Retinal pigment epithelial cell (primary cell): ENCODE data around the gene MAP3K4.

ENCODE experiments used
- DNase-seq: peaks from one replicate; pipeline ENCODE4 v3.0.0-alpha.2; 2010; ENCODE audit warnings: low read depth
- H3K4me3 ChIP-seq: 2 replicates; pipeline ENCODE4 v1.5.1; 2011; ENCODE audit warnings: mild to moderate bottlenecking, low read length, control low read depth, moderate library complexity
- CTCF ChIP-seq: conservative IDR thresholded peaks from 2 replicates; pipeline ENCODE4 v1.5.1; 2011; ENCODE audit warnings: low read depth, low read length, control low read depth, inconsistent platforms

Gene MAP3K4

DNA sequence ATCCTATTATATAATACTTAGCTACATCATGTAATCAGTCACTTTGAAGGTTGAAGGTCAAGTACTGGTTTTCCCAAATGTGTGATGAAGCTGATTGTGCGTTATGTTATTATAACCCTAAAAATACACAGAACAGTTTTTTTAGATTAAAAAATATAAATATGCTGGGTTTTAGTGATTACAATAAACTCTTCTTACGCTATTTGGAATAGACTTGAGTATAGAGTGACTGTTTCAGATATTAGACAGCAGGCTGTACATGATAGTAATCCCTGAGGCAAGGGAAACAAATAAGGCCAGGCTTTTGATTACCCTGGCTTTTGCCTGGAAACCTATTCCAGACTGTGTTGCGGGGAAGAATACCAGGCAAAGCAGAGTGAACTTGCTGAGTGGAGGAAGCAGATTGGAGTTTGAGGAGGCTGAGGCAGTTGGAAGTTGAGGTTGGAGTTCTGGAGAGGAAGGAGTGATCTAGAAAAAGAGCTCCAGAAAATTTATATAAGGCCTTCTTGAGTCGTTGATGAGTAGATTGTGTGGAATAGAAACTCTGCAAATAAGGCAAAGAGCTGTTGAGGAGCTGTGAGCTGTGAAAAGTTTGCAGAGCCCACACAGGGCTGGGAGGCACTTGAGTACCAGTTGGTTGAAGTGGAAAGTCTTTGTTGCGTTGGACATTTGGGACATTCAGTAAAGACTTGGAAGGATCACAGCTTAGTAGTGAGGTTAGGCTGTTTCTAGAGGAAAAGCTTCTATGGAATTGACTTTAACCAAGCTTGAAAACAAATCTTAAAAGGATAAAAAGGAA lies 26.4 kb downstream of the MAP3K4 start:
- H3K4me3 ChIP-seq = no peak overlapping the region
- no peak for DNase-seq
- no peak for TF ChIP-seq CTCF

- TF ChIP-seq CTCF = no peak
- DNase-seq = no peak
- H3K4me3 ChIP-seq = no peak overlapping the region
Measured at GRCh38 chr6:161019324-161019839, 27.8 kb downstream of the MAP3K4 start.

DNA sequence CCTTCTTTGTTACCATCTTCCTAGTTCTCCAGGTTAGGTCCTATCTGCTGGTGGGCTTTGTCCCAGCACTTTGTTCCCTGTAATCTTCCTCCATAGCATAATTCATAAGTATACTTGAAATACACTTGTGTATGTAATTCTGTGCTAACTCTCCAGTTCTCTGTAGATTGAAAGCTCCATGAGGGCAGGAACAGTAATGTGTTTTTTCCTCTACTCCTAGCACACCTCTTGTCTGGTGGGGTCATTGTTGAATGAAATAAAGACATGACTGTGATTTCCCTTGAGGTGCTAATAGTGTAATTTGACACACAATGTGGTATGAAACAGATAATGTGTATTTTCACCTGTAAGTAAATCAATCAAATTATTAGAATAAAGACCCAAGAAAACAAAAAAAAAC lies 30.0 kb downstream of the MAP3K4 start:
- no peak for TF ChIP-seq CTCF
- DNase-seq = no peak
- no peak overlapping the region for H3K4me3 ChIP-seq

- no peak for DNase-seq
- H3K4me3 ChIP-seq = no peak overlapping the region
- no peak for TF ChIP-seq CTCF
Measured at GRCh38 chr6:161021998-161022743, 30.6 kb downstream of the MAP3K4 start.

- DNase-seq = no peak
- no peak for TF ChIP-seq CTCF
- no peak overlapping the region for H3K4me3 ChIP-seq
Measured at GRCh38 chr6:161023316-161023715, 31.7 kb downstream of the MAP3K4 start.

DNA sequence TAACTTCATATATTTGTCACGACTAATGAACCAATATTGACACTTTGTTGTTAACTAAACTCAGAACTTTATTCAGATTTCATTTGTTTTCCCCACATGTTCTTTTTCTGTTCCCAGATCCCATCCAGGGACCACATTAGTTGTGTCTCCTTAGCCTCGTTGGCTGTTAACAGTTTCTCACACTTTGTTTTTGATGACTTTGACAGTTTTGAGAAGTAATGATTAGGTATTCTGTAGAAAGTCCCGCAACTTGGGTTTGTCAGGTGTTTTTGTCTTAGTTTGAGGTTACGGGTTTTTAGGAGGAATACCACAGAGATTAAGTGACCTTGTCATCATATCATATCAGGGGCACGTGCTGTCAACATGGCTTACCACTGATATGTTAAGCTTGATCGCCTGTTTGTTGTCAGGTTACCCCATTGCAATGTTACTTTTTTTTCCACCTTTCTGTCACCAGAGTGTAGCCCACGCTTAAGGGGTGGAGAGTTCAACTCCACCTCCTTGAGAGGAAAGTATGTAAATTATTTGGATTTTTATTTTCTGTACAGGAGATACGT lies 32.9 kb downstream of the MAP3K4 start:
- TF ChIP-seq CTCF = no peak
- no peak for DNase-seq
- H3K4me3 ChIP-seq = no peak overlapping the region
